Measurements from ENCODE around the gene CDH11. TPM values are rescaled to one million over a fixed set of nuclear protein-coding genes. Genes with fewer than 3 reads are reported as not detected.

CDH11 gene
- total and polyA plus RNA-seq, 2 of the 4 experiments (the other 2 are of a cell fraction) = 266 to 601 TPM

DNA sequence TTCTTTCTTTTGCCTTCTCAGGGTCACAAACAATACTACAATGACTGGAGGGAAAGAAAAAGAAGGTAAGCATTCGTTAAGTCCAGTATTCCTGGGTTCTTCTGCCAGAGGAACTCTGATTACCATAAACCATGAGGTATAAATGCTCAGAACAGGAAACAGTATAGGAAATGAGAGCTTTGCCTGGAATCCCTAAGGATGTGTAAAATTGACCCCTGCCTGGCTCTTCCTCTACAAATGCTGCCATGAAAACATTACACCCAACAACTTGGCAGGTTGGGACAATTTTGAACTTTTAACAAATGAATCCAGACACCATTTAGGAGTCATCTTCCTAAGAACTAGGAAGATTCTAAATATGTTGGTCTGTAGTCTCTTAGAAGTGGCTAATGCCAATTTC is 173.8 kb downstream of the CDH11 start:
- intact Hi-C loops (cut with micrococcal nuclease) = no loop called here
- Histone ChIP-seq H3K18ac (ENCODE audit: low read depth, low read length) (no peak overlapping the region), H3K4me2 (ENCODE audit: low read depth, low read length) (no peak overlapping the region), H3K9me3 (ENCODE audit: control insufficient read depth, insufficient read depth, low read length) (no peaks in the 10 kb centered on the region), H2BK120ac (ENCODE audit: low read depth, low read length) (no peak overlapping the region), H3K27ac (ENCODE audit: insufficient read depth, low read length) (no peak overlapping the region), H2BK5ac (ENCODE audit: low read depth, low read length, poor library complexity, severe bottlenecking) (no peak overlapping the region), H3K4ac (ENCODE audit: low read depth, low read length) (no peak overlapping the region), H2BK20ac (ENCODE audit: low read depth, low read length) (no peak overlapping the region), H4K8ac (ENCODE audit: low read depth in 2 of 2, low read length in 2 of 2) (no peak overlapping the region), H3K14ac (replicated peaks; ENCODE audit: low read depth, low read length) (no peak overlapping the region), H3K79me1 (ENCODE audit: low read depth in 1 of 2, low read length in 2 of 2) (peaks cover 6 to 16% of the 10 kb centered on the region in 2 experiments; a peak in 3 of 4 replicates), H3K56ac (ENCODE audit: extremely low read depth, insufficient read depth, low read length) (no peak overlapping the region), H2AK5ac (ENCODE audit: low read depth, low read length) (no peak overlapping the region), H3K4me3 (ENCODE audit: insufficient read depth, low read depth, low read length) (no peak overlapping the region), H3K9me1 (ENCODE audit: insufficient read depth, low read length) (peaks cover 5% of the 10 kb centered on the region; the same call in 1 of the 2 replicates), H3K9ac (ENCODE audit: low read depth, low read length) (no peak overlapping the region), H3K27me3 (ENCODE audit: control insufficient read depth, insufficient read depth, low read length) (no peaks in the 10 kb centered on the region), H2AK9ac (replicated peaks; ENCODE audit: low read depth, low read length, poor library complexity) (no peak overlapping the region), H4K5ac (ENCODE audit: low read depth, low read length) (no peak overlapping the region), H3K36me3 (ENCODE audit: control insufficient read depth, insufficient read depth, low read length) (peaks cover 35% of the 10 kb centered on the region), H4K91ac (ENCODE audit: insufficient read depth, low read depth, low read length) (no peak overlapping the region), H3K4me1 (ENCODE audit: control insufficient read depth, insufficient read depth, low read length) (peaks cover 8% of the 10 kb centered on the region), H4K20me1 (ENCODE audit: insufficient read depth, low read length) (peaks cover 5% of the 10 kb centered on the region; the same call in 1 of the 2 replicates), H2AFZ (replicated peaks; ENCODE audit: low read length, poor library complexity) (no peak overlapping the region), H3K23ac (ENCODE audit: low read depth, low read length) (no peak overlapping the region), H2BK15ac (ENCODE audit: low read depth, low read length) (no peak overlapping the region)
- POLR2A ChIA-PET (ENCODE audit: unreplicated experiment) = no interaction called here
- CTCF ChIA-PET = no interaction called here
- TF ChIP-seq POLR2A (IDR thresholded peaks at IDR 0.05; ENCODE audit: low read depth, low read length) (no peak), RFX5 (IDR thresholded peaks at IDR 0.05; ENCODE audit: low read depth, low read length) (no peak), RCOR1 (IDR thresholded peaks at IDR 0.05; ENCODE audit: insufficient replicate concordance, low read length) (no peak)
- ATAC-seq (ENCODE audit: low read depth) (no peak), DNase-seq (no peak)
- BruUV-seq (replicated peaks) = no TSS peak
- WGBS, 2 experiments (ENCODE audit: extremely low coverage in 2 of 2, insufficient read length in 1 of 2) = no CpG with 5 or more reads among the region's 1 CpG
- dilution Hi-C loops (cut with HindIII; ENCODE audit: low sequenced_read_pairs, unreplicated experiment) = no loop called here
- in situ Hi-C loops (cut with MboI; ENCODE audit: low sequenced_read_pairs) = no loop called here
